Measurements from ENCODE around the gene PPP2R3C.
"Not testable (repeated sequence)": the region's sequence is repeated elsewhere in the genome, so short reads cannot be mapped to it uniquely, and the experiment has no call there.

PPP2R3C gene

GRCh38 chr14:35121887-35122695 lies at the start of gene PPP2R3C, which contains the start of gene PRORP:
Gene PPP2R3C (minus strand): TSS chr14:35121990. CDS start chr14:35121959, 31 bp downstream.
Gene PRORP (plus strand): TSS chr14:35122552. CDS start chr14:35123246, 694 bp downstream.
- DNase-seq (ENCODE audit: low spot score): peak; percentile 92

- no peak for DNase-seq (ENCODE audit: low spot score)
Measured at GRCh38 chr14:35167496-35167895, 45.7 kb upstream of the PPP2R3C start.

GRCh38 chr14:35164849-35165248 lies 43.1 kb upstream of the PPP2R3C start:
- no peak for DNase-seq (ENCODE audit: low spot score)

- DNase-seq (ENCODE audit: low spot score): no peak
Measured at GRCh38 chr14:35163384-35163783, 41.6 kb upstream of the PPP2R3C start.

GRCh38 chr14:35161231-35161630 lies 39.4 kb upstream of the PPP2R3C start:
- DNase-seq (ENCODE audit: low spot score): no peak

- DNase-seq (ENCODE audit: low spot score): peak; percentile 59
Measured at GRCh38 chr14:35159742-35160409, 38.1 kb upstream of the PPP2R3C start.

GRCh38 chr14:35158951-35159653 lies 37.3 kb upstream of the PPP2R3C start:
- no peak for DNase-seq (ENCODE audit: low spot score)

- DNase-seq (ENCODE audit: low spot score): no peak
Measured at GRCh38 chr14:35158491-35158890, 36.7 kb upstream of the PPP2R3C start.

- peak; percentile 11 for DNase-seq (ENCODE audit: low spot score)
Measured at GRCh38 chr14:35155962-35156361, 34.2 kb upstream of the PPP2R3C start.

- no peak for DNase-seq (ENCODE audit: low spot score)
Measured at GRCh38 chr14:35154016-35154415, 32.2 kb upstream of the PPP2R3C start.

GRCh38 chr14:35152531-35152930 lies 30.7 kb upstream of the PPP2R3C start:
- not testable (repeated sequence) for DNase-seq (ENCODE audit: low spot score)

- DNase-seq (ENCODE audit: low spot score): no peak
Measured at GRCh38 chr14:35149239-35149638, 27.4 kb upstream of the PPP2R3C start.

GRCh38 chr14:35147711-35148110 lies 25.9 kb upstream of the PPP2R3C start:
- DNase-seq (ENCODE audit: low spot score): no peak

- no peak for DNase-seq (ENCODE audit: low spot score)
Measured at GRCh38 chr14:35147186-35147585, 25.4 kb upstream of the PPP2R3C start.

GRCh38 chr14:35146711-35147149 lies 24.9 kb upstream of the PPP2R3C start:
- DNase-seq (ENCODE audit: low spot score): no peak

GRCh38 chr14:35144029-35144428 lies 22.2 kb upstream of the PPP2R3C start:
- no peak for DNase-seq (ENCODE audit: low spot score)

- DNase-seq (ENCODE audit: low spot score): peak; percentile 29
Measured at GRCh38 chr14:35140718-35141581, 19.2 kb upstream of the PPP2R3C start.

- no peak for DNase-seq (ENCODE audit: low spot score)
Measured at GRCh38 chr14:35138585-35138984, 16.8 kb upstream of the PPP2R3C start.

GRCh38 chr14:35134329-35135123 lies 12.7 kb upstream of the PPP2R3C start:
- no peak for DNase-seq (ENCODE audit: low spot score)

- DNase-seq (ENCODE audit: low spot score): no peak
Measured at GRCh38 chr14:35133542-35134328, 11.9 kb upstream of the PPP2R3C start.

Measured in AG20443 (cell line).